Hematopoietic multipotent progenitor cell treated with erythropoietin and hydrocortisone succinate and interleukin-3 and kit ligand, for 8 days (in vitro differentiated cells): Measurements from ENCODE around the gene SMIM35.
"Not testable (repeated sequence)": the region's sequence is repeated elsewhere in the genome, so short reads cannot be mapped to it uniquely, and the experiment has no call there.

Source experiments
- DNase-seq: peaks from one replicate; pipeline ENCODE4 v3.0.0-alpha.2; 2015

The SMIM35 gene

DNA sequence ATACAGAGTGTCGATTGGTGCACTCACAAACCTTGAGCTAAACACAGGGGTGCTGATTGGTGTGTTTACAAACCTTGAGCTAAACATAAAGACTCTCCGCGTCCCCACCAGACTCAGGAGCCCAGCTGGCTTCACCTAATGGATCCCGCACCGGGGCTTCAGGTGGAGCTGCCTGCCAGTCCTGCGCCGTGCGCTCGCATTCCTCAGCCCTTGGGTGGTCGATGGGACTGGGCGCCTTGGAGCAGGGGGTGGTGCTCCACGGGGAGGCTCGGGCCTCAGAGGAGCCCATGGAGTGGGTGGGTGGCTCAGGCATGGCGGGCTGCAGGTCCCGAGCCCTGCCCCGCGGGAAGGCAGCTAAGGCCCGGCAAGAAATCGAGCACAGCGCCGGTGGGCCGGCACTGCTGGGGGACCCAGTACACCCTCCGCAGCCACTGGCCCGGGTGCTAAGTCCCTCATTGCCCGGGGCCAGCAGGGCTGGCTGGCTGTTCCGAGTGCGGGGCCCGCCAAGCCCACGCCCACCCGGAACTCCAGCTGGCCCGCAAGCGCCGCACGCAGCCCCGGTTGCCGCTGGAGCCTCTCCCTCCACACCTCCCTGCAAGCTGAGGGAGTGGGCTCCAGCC lies 108.4 kb downstream of the SMIM35 start:
- not testable (repeated sequence) for DNase-seq

GRCh38 chr11:117977612-117978264 lies 109.0 kb downstream of the SMIM35 start:
- not testable (repeated sequence) for DNase-seq

- no peak for DNase-seq
Observed at GRCh38 chr11:117977029-117977428, 109.7 kb downstream of the SMIM35 start.

GRCh38 chr11:117976445-117976844 lies 110.3 kb downstream of the SMIM35 start:
- no peak for DNase-seq

DNA sequence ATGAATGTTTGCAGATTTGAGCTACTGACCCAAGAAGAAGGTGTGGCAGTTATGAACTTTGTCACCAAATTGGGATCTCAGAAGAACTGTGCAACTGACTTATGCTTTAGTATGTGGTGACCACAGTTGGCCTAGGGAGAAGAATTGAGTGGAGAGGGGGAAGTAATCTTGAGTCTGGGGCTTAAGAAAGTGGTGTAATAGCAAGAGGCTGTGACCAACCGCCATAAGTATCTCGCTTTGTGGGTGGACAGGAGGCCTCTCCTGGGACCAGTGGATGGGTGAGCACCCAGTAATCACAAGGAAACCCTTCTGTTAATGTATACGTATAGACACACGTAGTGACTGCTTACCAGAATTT lies 113.3 kb downstream of the SMIM35 start:
- no peak for DNase-seq

GRCh38 chr11:117972629-117973502 lies 113.9 kb downstream of the SMIM35 start:
- DNase-seq, result peak; percentile 11

DNA sequence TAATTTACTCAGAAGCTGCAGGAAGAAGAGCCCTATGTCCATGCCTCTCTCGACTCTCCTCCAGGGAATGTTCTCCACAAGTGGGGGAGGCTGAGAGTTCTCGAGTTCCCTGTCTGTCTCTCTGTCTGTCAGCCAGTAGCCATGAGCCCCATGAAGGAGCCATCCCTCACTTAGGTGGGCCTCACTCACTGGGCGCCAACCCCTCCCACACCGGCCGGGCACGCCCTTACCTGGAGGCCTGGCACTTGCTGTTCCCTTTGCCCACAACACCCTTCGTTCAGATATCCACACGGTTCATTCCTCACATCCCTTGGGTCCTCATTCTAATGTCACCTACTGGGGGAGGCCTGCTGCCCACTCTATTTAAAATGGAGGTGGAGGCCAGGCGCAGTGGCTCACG lies 114.7 kb downstream of the SMIM35 start:
- no peak for DNase-seq

DNA sequence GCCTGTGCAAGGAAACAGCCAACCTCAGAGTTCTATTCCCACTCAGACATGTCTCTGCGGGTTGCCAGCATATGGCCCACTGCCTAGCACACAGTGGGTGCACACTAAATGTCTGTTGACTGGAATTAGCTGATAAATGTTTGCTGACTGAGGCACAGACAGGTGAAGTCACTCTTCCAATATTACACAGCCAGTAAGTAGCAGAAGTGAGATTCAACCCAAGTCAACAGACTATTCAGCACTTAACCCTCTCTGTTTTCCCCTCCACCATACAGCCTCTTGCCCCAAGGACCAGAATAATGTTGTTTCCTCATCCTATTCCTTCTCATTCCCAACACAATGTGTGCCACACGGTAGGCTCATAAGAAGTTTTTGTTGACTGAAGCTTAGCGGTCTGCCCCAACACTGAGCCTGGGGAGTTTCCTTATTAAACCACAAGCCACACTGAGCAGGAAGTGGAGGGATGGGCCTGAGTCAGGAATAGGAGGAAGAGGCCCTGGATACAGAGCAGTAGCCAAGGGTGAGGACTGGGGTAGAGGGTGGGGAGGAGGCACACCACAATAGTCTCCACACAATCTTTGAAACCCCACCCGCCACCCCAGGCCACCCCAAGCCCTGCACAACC lies 116.3 kb downstream of the SMIM35 start:
- peak; percentile 33 for DNase-seq

- DNase-seq, result no peak
Observed at GRCh38 chr11:117969160-117969991, 117.4 kb downstream of the SMIM35 start.

GRCh38 chr11:117966908-117967307 lies 119.9 kb downstream of the SMIM35 start:
- no peak for DNase-seq

DNA sequence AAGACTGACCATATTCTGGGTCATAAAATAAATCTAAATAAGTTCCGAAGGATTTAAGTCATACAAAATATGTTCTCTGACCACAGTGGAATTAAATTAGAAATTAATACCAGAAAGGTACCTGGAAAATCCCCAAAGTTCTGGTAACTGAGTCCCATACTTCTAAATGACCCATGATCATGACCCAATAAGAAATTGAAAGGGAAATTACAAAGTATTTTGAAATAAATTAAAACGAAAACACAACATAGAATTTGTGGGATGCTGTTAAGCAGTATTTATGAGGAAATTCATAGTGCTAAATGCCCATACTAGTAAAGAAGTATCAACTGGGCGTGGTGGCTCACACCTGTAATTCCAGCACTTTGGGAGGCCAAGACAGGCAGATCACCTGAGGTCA lies 123.9 kb downstream of the SMIM35 start:
- DNase-seq, result no peak

GRCh38 chr11:117961896-117962295 lies 124.9 kb downstream of the SMIM35 start:
- no peak for DNase-seq

DNA sequence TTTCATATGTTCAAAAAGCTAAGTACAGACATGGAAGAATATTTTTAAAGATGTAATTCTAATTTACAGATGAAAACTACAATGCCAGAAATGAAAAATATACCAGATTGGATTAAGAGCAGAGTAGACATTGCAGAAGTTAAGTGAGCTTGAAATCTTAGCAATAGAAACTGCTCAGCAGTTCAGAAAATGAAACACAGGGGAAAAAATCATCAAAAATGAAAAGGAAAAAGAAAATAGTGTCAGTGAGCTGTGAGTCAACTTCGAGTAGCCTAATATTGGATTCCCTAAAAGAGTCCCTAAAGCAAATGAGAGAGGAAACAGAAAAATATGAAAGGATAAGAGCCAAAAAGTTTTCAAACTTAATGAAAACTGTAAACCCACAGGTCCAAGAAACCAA lies 126.4 kb downstream of the SMIM35 start:
- no peak for DNase-seq

- DNase-seq, result no peak
Observed at GRCh38 chr11:117959438-117960149, 127.2 kb downstream of the SMIM35 start.

- no peak for DNase-seq
Observed at GRCh38 chr11:117958949-117959348, 127.8 kb downstream of the SMIM35 start.
